ENCODE data around the gene ROBO1. TPM values are rescaled to one million over a fixed set of nuclear protein-coding genes. Genes with fewer than 3 reads are reported as not detected.

The ROBO1 gene
- total RNA-seq, 6 experiments from 2014 or later = 1.1 to 7.2 (median 4.3) TPM

- TF ChIP-seq, protein P1, sequence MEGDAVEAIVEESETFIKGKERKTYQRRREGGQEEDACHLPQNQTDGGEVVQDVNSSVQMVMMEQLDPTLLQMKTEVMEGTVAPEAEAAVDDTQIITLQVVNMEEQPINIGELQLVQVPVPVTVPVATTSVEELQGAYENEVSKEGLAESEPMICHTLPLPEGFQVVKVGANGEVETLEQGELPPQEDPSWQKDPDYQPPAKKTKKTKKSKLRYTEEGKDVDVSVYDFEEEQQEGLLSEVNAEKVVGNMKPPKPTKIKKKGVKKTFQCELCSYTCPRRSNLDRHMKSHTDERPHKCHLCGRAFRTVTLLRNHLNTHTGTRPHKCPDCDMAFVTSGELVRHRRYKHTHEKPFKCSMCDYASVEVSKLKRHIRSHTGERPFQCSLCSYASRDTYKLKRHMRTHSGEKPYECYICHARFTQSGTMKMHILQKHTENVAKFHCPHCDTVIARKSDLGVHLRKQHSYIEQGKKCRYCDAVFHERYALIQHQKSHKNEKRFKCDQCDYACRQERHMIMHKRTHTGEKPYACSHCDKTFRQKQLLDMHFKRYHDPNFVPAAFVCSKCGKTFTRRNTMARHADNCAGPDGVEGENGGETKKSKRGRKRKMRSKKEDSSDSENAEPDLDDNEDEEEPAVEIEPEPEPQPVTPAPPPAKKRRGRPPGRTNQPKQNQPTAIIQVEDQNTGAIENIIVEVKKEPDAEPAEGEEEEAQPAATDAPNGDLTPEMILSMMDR (IDR thresholded peaks at IDR 0.05) = no peak
- no peak for TF ChIP-seq POLR2A (IDR thresholded peaks at IDR 0.05)
- Histone ChIP-seq H3K36me3 (no peaks in the 10 kb centered on the region), H3K9me3 (no peaks in the 10 kb centered on the region), H3K4me3 (no peak overlapping the region), H3K27me3 (no peaks in the 10 kb centered on the region), H3K4me1 (peaks cover 0 to 2% (median 0%) of the 10 kb centered on the region in 4 donors), H3K27ac (no peak overlapping the region)
- WGBS (ENCODE audit: insufficient coverage, low coverage, low lambda C conversion rate, missing lambda C conversion rate) = 79% methylated on average over 1 of the region's 1 CpG
- DNase-seq (no peak), ATAC-seq (no peak)
- intact Hi-C loops (cut with DNase I) = no loop called here
Observed at GRCh38 chr3:78924711-78925110, 843.1 kb downstream of the ROBO1 start.

GRCh38 chr3:78919021-78919755 lies 848.6 kb downstream of the ROBO1 start:
- Histone ChIP-seq H3K9me3 (no peaks in the 10 kb centered on the region), H3K27me3 (no peaks in the 10 kb centered on the region), H3K4me3 (no peak overlapping the region), H3K4me1 (peaks cover 0 to 8% (median 0%) of the 10 kb centered on the region in 4 donors), H3K27ac (no peak overlapping the region), H3K36me3 (no peaks in the 10 kb centered on the region)
- no peak for DNase-seq
- intact Hi-C loops (cut with DNase I) = no loop called here
- WGBS (ENCODE audit: insufficient coverage, low coverage, low lambda C conversion rate, missing lambda C conversion rate) = 57% methylated on average over 5 of the region's 5 CpGs
- TF ChIP-seq, protein P1 (IDR thresholded peaks at IDR 0.05) = no peak
- TF ChIP-seq POLR2A (IDR thresholded peaks at IDR 0.05) = no peak
- peak; percentile 41 to 83 (median 60) for ATAC-seq

DNA sequence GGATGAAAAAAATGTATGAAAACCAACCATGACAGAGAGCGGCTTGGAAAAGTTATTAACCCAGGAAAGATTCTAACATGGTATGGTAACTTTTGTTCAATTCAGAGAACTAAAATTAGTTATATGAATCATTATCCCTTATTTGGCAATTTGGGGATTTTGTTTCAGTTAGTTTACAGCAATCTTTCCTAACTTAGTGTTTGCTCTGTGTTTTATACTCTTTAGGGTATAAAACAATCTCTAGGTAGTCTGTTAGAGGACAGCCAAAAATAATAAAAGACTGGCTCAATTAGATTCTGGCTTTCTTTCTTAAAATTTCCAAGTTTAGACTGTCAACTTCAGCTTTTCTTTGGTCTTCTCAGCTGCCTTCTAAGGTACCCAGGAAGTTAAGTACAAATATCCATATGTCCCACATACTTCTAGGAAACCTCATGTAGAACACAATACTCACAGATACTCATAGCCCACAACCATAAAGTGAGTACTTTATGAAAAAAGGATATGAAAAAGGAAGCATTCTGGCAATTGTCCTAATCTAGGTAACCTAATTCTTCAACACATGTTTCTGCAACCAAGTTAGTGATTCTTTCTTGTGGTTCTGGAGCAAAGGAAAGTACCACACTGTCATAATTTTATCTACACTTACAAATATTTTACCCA lies 849.3 kb downstream of the ROBO1 start:
- Histone ChIP-seq H3K36me3 (no peaks in the 10 kb centered on the region), H3K27me3 (no peaks in the 10 kb centered on the region), H3K27ac (no peak overlapping the region), H3K9me3 (no peaks in the 10 kb centered on the region), H3K4me1 (peaks cover 0 to 8% (median 0%) of the 10 kb centered on the region in 4 donors), H3K4me3 (no peak overlapping the region)
- DNase-seq = no peak
- peak in 1 of 4 donors; percentile 41 for ATAC-seq
- 100% methylated on average over 1 of the region's 1 CpG for WGBS (ENCODE audit: insufficient coverage, low coverage, low lambda C conversion rate, missing lambda C conversion rate)
- TF ChIP-seq POLR2A (IDR thresholded peaks at IDR 0.05) = no peak
- TF ChIP-seq, protein P1 (IDR thresholded peaks at IDR 0.05) = no peak
- intact Hi-C loops (cut with DNase I) = no loop called here

GRCh38 chr3:78917536-78917935 lies 850.3 kb downstream of the ROBO1 start:
- TF ChIP-seq POLR2A (IDR thresholded peaks at IDR 0.05) = no peak
- TF ChIP-seq, protein P1 (IDR thresholded peaks at IDR 0.05) = no peak
- intact Hi-C loops (cut with DNase I) = no loop called here
- WGBS (ENCODE audit: insufficient coverage, low coverage, low lambda C conversion rate, missing lambda C conversion rate) = 32% methylated on average over 2 of the region's 2 CpGs
- H3K27ac ChIP-seq = no peak overlapping the region
- no peaks in the 10 kb centered on the region for H3K27me3 ChIP-seq
- no peak for DNase-seq
- H3K36me3 ChIP-seq = no peaks in the 10 kb centered on the region
- H3K4me1 ChIP-seq = peaks cover 0 to 8% (median 0%) of the 10 kb centered on the region in 4 donors
- ATAC-seq = peak in 2 of 4 donors; percentile 23 to 30
- no peak overlapping the region for H3K4me3 ChIP-seq
- H3K9me3 ChIP-seq = no peaks in the 10 kb centered on the region

Measured in right lobe of liver (tissue), 6 donors.